Trophoblast cell (in vitro differentiated cells and primary cell): Measurements from ENCODE around the gene POLR1G.

Experiments used
- DNase-seq, 2 donors: peaks; one replicate each; pipeline ENCODE4 v3.0.0-alpha.2; 2016
- H2AFZ ChIP-seq: 2 replicates; pipeline ENCODE4 v1.6.1; 2013; ENCODE audit warnings: low read length, moderate library complexity, mild to moderate bottlenecking; ENCODE audit not compliant: insufficient read depth, poor library complexity
- H2AK5ac ChIP-seq: 2 replicates; pipeline ENCODE4 v1.6.1; 2013; ENCODE audit warnings: mild to moderate bottlenecking, low read length
- H2BK120ac ChIP-seq: 2 replicates; pipeline ENCODE4 v1.6.1; 2013; ENCODE audit warnings: low read length, mild to moderate bottlenecking, moderate library complexity; ENCODE audit not compliant: insufficient read depth, poor library complexity
- H2BK12ac ChIP-seq: 2 replicates; pipeline ENCODE4 v1.6.1; 2013; ENCODE audit warnings: mild to moderate bottlenecking, low read length, moderate library complexity
- H2BK5ac ChIP-seq: 2 replicates; pipeline ENCODE4 v1.6.1; 2013; ENCODE audit warnings: low read length, low read depth, moderate library complexity, mild to moderate bottlenecking; ENCODE audit not compliant: poor library complexity
- H3K14ac ChIP-seq: 2 replicates; pipeline ENCODE4 v1.6.1; 2013; ENCODE audit warnings: mild to moderate bottlenecking, low read length
- H3K18ac ChIP-seq: 2 replicates; pipeline ENCODE4 v1.6.1; 2013; ENCODE audit warnings: mild to moderate bottlenecking, low read length
- H3K23ac ChIP-seq: 2 replicates; pipeline ENCODE4 v1.6.1; 2013; ENCODE audit warnings: low read length
- H3K27ac ChIP-seq: 2 replicates; pipeline ENCODE4 v1.5.1; 2013; ENCODE audit warnings: low read depth, mild to moderate bottlenecking, inconsistent platforms, low read length, moderate library complexity
- H3K27me3 ChIP-seq: 2 replicates; pipeline ENCODE4 v1.6.1; 2013; ENCODE audit warnings: inconsistent platforms, mild to moderate bottlenecking, low read length, moderate library complexity; ENCODE audit not compliant: insufficient read depth
- H3K36me3 ChIP-seq, 2 experiments: 1 replicate in 1 of 2; 2 replicates in 1 of 2; pipeline ENCODE4 v1.6.1; 2013; ENCODE audit warnings: low read length in 2 of 2, mild to moderate bottlenecking in 2 of 2, moderate library complexity in 1 of 2; ENCODE audit not compliant: insufficient read depth in 2 of 2, control insufficient read depth in 1 of 2
- H3K4ac ChIP-seq: 2 replicates; pipeline ENCODE4 v1.6.1; 2013; ENCODE audit warnings: low read depth, mild to moderate bottlenecking, low read length, moderate library complexity
- H3K4me1 ChIP-seq, 2 experiments: 1 replicate in 1 of 2; 2 replicates in 1 of 2; pipeline ENCODE4 v1.6.1; 2013; ENCODE audit warnings: low read length in 2 of 2, mild to moderate bottlenecking in 2 of 2, moderate library complexity in 1 of 2; ENCODE audit not compliant: insufficient read depth in 2 of 2, control insufficient read depth in 1 of 2
- H3K4me2 ChIP-seq: 2 replicates; pipeline ENCODE4 v1.6.1; 2013; ENCODE audit warnings: inconsistent platforms, mild to moderate bottlenecking, low read length, moderate library complexity
- H3K4me3 ChIP-seq: 2 replicates; pipeline ENCODE4 v1.5.1; 2013; ENCODE audit warnings: mild to moderate bottlenecking, low read depth, low read length, inconsistent platforms
- H3K79me1 ChIP-seq: one replicate; pipeline ENCODE4 v1.6.1; 2013; ENCODE audit warnings: low read length
- H3K79me2 ChIP-seq: 2 replicates; pipeline ENCODE4 v1.6.1; 2013; ENCODE audit warnings: low read length, mild to moderate bottlenecking; ENCODE audit not compliant: control insufficient read depth, insufficient read depth, poor library complexity
- H3K9ac ChIP-seq: 2 replicates; pipeline ENCODE4 v1.6.1; 2013; ENCODE audit warnings: mild to moderate bottlenecking, low read length
- H3K9me3 ChIP-seq: 2 replicates; pipeline ENCODE4 v1.6.1; 2013; ENCODE audit warnings: low read depth, mild to moderate bottlenecking, control low read depth, inconsistent platforms, low read length; ENCODE audit not compliant: insufficient read depth
- H4K12ac ChIP-seq: 2 replicates; pipeline ENCODE4 v1.6.1; 2013; ENCODE audit warnings: low read depth, mild to moderate bottlenecking, low read length, moderate library complexity
- H4K8ac ChIP-seq: 2 replicates; pipeline ENCODE4 v1.6.1; 2013; ENCODE audit warnings: low read depth, mild to moderate bottlenecking, low read length, moderate library complexity
- H4K91ac ChIP-seq: one replicate; pipeline ENCODE4 v1.6.1; 2013; ENCODE audit warnings: low read depth, mild to moderate bottlenecking, low read length, moderate library complexity
- WGBS: extraction: QIAGEN DNeasy Blood & Tissue Kit; methylation state at CpG from one replicate; pipeline ENCODE4 v1.1.7; 2013; ENCODE audit warnings: missing lambda C conversion rate; ENCODE audit not compliant: insufficient read length, insufficient coverage; ENCODE audit errors: extremely low coverage; 5-methylcytosine and 5-hydroxymethylcytosine counted together

The POLR1G gene

GRCh38 chr19:45368127-45368526 lies 38.3 kb upstream of the POLR1G start:
- Histone ChIP-seq H3K4me3 (no peak overlapping the region), H3K4ac (no peak overlapping the region), H3K4me1 (peaks cover 5% of the 10 kb centered on the region in 2 experiments), H3K14ac (no peak overlapping the region), H3K36me3 (peaks cover 20 to 24% of the 10 kb centered on the region in 2 experiments), H3K79me1 (peaks cover 7% of the 10 kb centered on the region), H2AK5ac (no peak overlapping the region), H3K27me3 (no peaks in the 10 kb centered on the region), H3K27ac (no peak overlapping the region), H4K8ac (no peak overlapping the region), H3K9me3 (no peaks in the 10 kb centered on the region), H4K12ac (no peak overlapping the region), H3K23ac (no peak overlapping the region), H3K9ac (no peak overlapping the region), H4K91ac (no peak overlapping the region), H2BK120ac (no peak overlapping the region), H3K18ac (no peak overlapping the region), H2BK12ac (no peak overlapping the region), H3K4me2 (no peak overlapping the region), H2AFZ (no peak overlapping the region), H3K79me2 (no peaks in the 10 kb centered on the region), H2BK5ac (no peak overlapping the region)
- no CpG with 5 or more reads among the region's 4 CpGs for WGBS
- DNase-seq: peak in 1 of 2 donors; percentile 27

- Histone ChIP-seq H3K18ac (no peak overlapping the region), H3K9ac (no peak overlapping the region), H3K27ac (no peak overlapping the region), H3K4ac (no peak overlapping the region), H3K36me3 (peaks cover 13 to 16% of the 10 kb centered on the region in 2 experiments), H4K91ac (no peak overlapping the region), H3K79me1 (peaks cover 7% of the 10 kb centered on the region), H2BK120ac (no peak overlapping the region), H3K4me3 (no peak overlapping the region), H2AK5ac (no peak overlapping the region), H3K14ac (no peak overlapping the region), H2BK5ac (no peak overlapping the region), H3K23ac (peak overlapping the region; percentile 13), H2AFZ (no peak overlapping the region), H3K4me1 (peaks cover 5% of the 10 kb centered on the region in 2 experiments), H4K12ac (no peak overlapping the region), H3K9me3 (no peaks in the 10 kb centered on the region), H4K8ac (no peak overlapping the region), H3K27me3 (no peaks in the 10 kb centered on the region), H3K4me2 (no peak overlapping the region), H3K79me2 (no peaks in the 10 kb centered on the region), H2BK12ac (no peak overlapping the region)
- DNase-seq: peak in 1 of 2 donors; percentile 5
- WGBS: no CpG with 5 or more reads among the region's 11 CpGs
Observed at GRCh38 chr19:45368737-45369340, 37.6 kb upstream of the POLR1G start.

GRCh38 chr19:45370410-45371204 lies 35.8 kb upstream of the POLR1G start, which contains the start of gene ERCC2:
Gene ERCC2 (minus strand): TSS chr19:45370573. CDS start chr19:45370540, 33 bp downstream.
- WGBS: no CpG with 5 or more reads among the region's 55 CpGs

GRCh38 chr19:45376045-45376724 lies 30.3 kb upstream of the POLR1G start:
- Histone ChIP-seq H3K23ac (no peak overlapping the region), H3K14ac (no peak overlapping the region)
- no CpG with 5 or more reads among the region's 13 CpGs for WGBS

More at GRCh38 chr19:45370410-45371204, 35.8 kb upstream of the POLR1G start, which contains the start of gene ERCC2:
- H3K4ac ChIP-seq: peak within 1 kb of the TSS; percentile 86
- peak within 1 kb of the TSS; percentile 82 for H4K8ac ChIP-seq
- peak within 1 kb of the TSS; percentile 80 for H2AFZ ChIP-seq
- H2BK12ac ChIP-seq: no peak within 1 kb of the TSS
- peak within 1 kb of the TSS; percentile 12 for H3K14ac ChIP-seq
- peak within 1 kb of the TSS; percentile 39 for H3K9ac ChIP-seq
- H2AK5ac ChIP-seq: peak within 1 kb of the TSS; percentile 47
- H3K27ac ChIP-seq: peak within 1 kb of the TSS; percentile 11
- no peak within 1 kb of the TSS for H2BK5ac ChIP-seq
- H3K27me3 ChIP-seq: no peaks in the 10 kb centered on the region
- DNase-seq: peak; percentile 97 to 100
- H3K4me1 ChIP-seq: peaks cover 5% of the 10 kb centered on the region in 2 experiments
- H3K79me1 ChIP-seq: peaks cover 7% of the 10 kb centered on the region
- no peaks in the 10 kb centered on the region for H3K79me2 ChIP-seq
- no peak within 1 kb of the TSS for H3K23ac ChIP-seq
- no peaks in the 10 kb centered on the region for H3K9me3 ChIP-seq
- H4K12ac ChIP-seq: peak within 1 kb of the TSS; percentile 27
- peak within 1 kb of the TSS; percentile 79 for H3K4me3 ChIP-seq
- H3K36me3 ChIP-seq: peaks cover 2 to 7% of the 10 kb centered on the region in 2 experiments
- H3K18ac ChIP-seq: peak within 1 kb of the TSS; percentile 60
- peak within 1 kb of the TSS; percentile 35 for H2BK120ac ChIP-seq
- peak within 1 kb of the TSS; percentile 87 for H3K4me2 ChIP-seq
- H4K91ac ChIP-seq: peak within 1 kb of the TSS; percentile 54

More at GRCh38 chr19:45376045-45376724, 30.3 kb upstream of the POLR1G start:
- Histone ChIP-seq H3K9me3 (no peaks in the 10 kb centered on the region), H3K27me3 (no peaks in the 10 kb centered on the region), H3K79me2 (no peaks in the 10 kb centered on the region), H2BK12ac (no peak overlapping the region), H3K4me1 (peaks cover 0 to 4% of the 10 kb centered on the region in 2 experiments), H3K79me1 (peaks cover 3% of the 10 kb centered on the region), H3K4ac (no peak overlapping the region), H3K4me3 (no peak overlapping the region), H2AK5ac (no peak overlapping the region), H3K4me2 (no peak overlapping the region), H4K91ac (no peak overlapping the region), H2AFZ (no peak overlapping the region), H3K27ac (peak overlapping the region; percentile 37), H2BK120ac (peak overlapping the region; percentile 41), H3K36me3 (peaks cover 7 to 14% of the 10 kb centered on the region in 2 experiments), H3K9ac (no peak overlapping the region), H4K12ac (no peak overlapping the region), H2BK5ac (no peak overlapping the region), H4K8ac (peak overlapping the region; percentile 37), H3K18ac (no peak overlapping the region)
- peak in 1 of 2 donors; percentile 17 for DNase-seq
